NB4 (cell line): ENCODE results near the gene MAPK4.

Experiments
- DNase-seq: peaks from one replicate; pipeline ENCODE4 v3.0.0; 2010; ENCODE audit warnings: low read depth
- H3K4me3 ChIP-seq: one replicate; pipeline ENCODE4 v1.5.1; 2011; ENCODE audit warnings: mild to moderate bottlenecking, low read depth, low read length, moderate library complexity
- CTCF ChIP-seq: IDR thresholded peaks from one replicate; pipeline ENCODE4 v1.5.1; 2012; ENCODE audit warnings: low read depth, low read length
- MAX ChIP-seq: IDR thresholded peaks from 2 replicates; pipeline ENCODE4 v1.6.1; 2011; ENCODE audit warnings: low read depth, low read length
- MYC ChIP-seq: IDR thresholded peaks from 2 replicates; pipeline ENCODE4 v1.6.1; 2011; ENCODE audit warnings: low read depth, low read length
- POLR2A ChIP-seq: IDR thresholded peaks from 2 replicates; pipeline ENCODE4 v1.6.1; 2011; ENCODE audit warnings: mild to moderate bottlenecking; ENCODE audit not compliant: insufficient read length; ENCODE audit errors: extremely low read depth

Gene MAPK4

GRCh38 chr18:50621366-50621765 is 61.5 kb downstream of the MAPK4 start:
- DNase-seq = no peak
- H3K4me3 ChIP-seq = no peak overlapping the region
- TF ChIP-seq CTCF (no peak), MAX (no peak), MYC (no peak), POLR2A (no peak)

- TF ChIP-seq MAX (no peak), MYC (no peak), CTCF (no peak), POLR2A (no peak)
- no peak overlapping the region for H3K4me3 ChIP-seq
- DNase-seq = no peak
These were observed 62.4 kb downstream of the MAPK4 start for GRCh38 chr18:50622320-50622719.

DNA sequence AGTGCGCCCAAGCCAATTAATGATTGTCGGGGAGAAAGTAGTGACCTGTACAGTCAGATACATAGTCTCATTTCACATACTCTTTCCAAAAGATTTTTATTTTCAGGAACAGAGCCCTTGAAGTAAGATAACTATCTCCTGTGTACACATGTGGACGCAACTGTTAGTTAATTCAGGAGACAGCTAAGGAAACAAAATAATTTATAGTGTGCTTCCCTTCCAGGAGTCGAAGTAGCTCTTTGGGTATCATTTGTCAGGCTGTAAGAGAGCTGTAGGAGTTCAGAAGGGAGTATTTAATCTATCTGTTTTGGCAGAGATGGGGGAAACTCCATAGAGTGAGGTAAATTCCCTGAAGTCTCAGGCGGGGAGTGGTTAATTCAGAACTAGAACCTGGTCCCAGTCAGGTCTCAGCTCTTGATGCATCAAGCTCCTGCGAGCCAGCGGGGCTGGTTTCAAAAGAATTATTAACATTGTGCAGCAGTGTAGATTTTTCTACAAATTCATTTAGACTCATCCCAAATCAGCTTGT is 63.0 kb downstream of the MAPK4 start:
- TF ChIP-seq CTCF = no peak
- TF ChIP-seq MYC = no peak
- TF ChIP-seq POLR2A = no peak
- TF ChIP-seq MAX = no peak
- DNase-seq = no peak
- H3K4me3 ChIP-seq = no peak overlapping the region

DNA sequence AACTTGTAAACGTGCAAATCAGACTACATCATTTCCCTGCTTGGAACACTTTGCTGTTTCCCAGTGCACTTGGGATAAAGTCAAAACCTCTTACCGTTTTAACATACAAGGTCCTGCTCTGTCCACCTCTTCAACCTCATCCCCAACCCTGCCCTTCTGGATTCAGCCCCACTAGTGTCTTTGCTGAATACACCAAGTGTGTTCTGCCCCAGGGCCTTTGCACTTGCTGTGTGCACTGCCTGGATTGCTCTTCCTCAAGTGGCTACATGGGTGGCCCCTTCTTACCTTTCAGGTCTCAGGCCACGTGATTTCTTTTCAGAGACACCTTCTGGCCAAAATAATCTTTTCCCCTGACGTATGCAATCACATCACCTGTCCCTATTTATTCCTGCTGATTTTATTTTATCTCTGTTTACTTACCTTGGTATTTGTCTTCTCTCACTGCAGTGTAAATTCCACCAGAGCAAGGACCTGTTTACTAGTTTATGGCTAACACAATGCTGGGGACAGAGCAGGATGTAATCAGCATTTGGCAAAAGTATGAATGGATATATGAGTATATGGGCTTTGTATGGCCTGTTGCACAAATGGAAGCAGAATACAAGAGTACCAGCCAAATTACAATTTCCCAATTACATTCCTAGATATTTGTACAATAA is 63.9 kb downstream of the MAPK4 start:
- no peak for DNase-seq
- H3K4me3 ChIP-seq = no peak overlapping the region
- TF ChIP-seq MAX (no peak), POLR2A (no peak), MYC (no peak), CTCF (no peak)

- no peak overlapping the region for H3K4me3 ChIP-seq
- no peak for DNase-seq
- TF ChIP-seq MAX (no peak), POLR2A (no peak), MYC (no peak), CTCF (no peak)
These were observed 65.1 kb downstream of the MAPK4 start for GRCh38 chr18:50624981-50625380.

GRCh38 chr18:50626317-50626716 is 66.4 kb downstream of the MAPK4 start:
- no peak for TF ChIP-seq POLR2A
- TF ChIP-seq MYC = no peak
- TF ChIP-seq CTCF = no peak
- TF ChIP-seq MAX = no peak
- no peak overlapping the region for H3K4me3 ChIP-seq
- DNase-seq = no peak
